Large intestine (tissue), 12 donors: Measurements from ENCODE around the gene F2. TPM values are rescaled to one million over a fixed set of nuclear protein-coding genes. Genes with fewer than 3 reads are reported as not detected.
"Not testable (repeated sequence)": the region's sequence is repeated elsewhere in the genome, so short reads cannot be mapped to it uniquely, and the experiment has no call there.

ENCODE experiments used
- DNase-seq, 2 donors: peaks; one replicate each; pipeline versions ENCODE4 v3.0.0 to v3.0.0-alpha.2; 2013
- H3K27ac ChIP-seq: one replicate; pipeline ENCODE4 v1.5.1; 2013; ENCODE audit warnings: low read length
- H3K27me3 ChIP-seq: 2 replicates; pipeline ENCODE4 v1.6.1; 2013; ENCODE audit warnings: low read length; ENCODE audit not compliant: control insufficient read depth, insufficient read depth
- H3K36me3 ChIP-seq: 2 replicates; pipeline ENCODE4 v1.6.1; 2013; ENCODE audit warnings: low read length; ENCODE audit not compliant: control insufficient read depth, insufficient read depth
- H3K4me1 ChIP-seq: one replicate; pipeline ENCODE4 v1.6.1; 2013; ENCODE audit warnings: low read length; ENCODE audit not compliant: control insufficient read depth, insufficient read depth
- H3K4me3 ChIP-seq: one replicate; pipeline ENCODE4 v1.5.1; 2013; ENCODE audit warnings: low read length
- H3K9me3 ChIP-seq: one replicate; pipeline ENCODE4 v1.6.1; 2013; ENCODE audit warnings: mild to moderate bottlenecking, low read depth, low read length, moderate library complexity; ENCODE audit not compliant: control insufficient read depth
- WGBS: methylation state at CpG from one replicate; pipeline ENCODE4 v1.1.5; 2013; ENCODE audit warnings: low lambda C conversion rate; ENCODE audit not compliant: insufficient coverage; 5-methylcytosine and 5-hydroxymethylcytosine counted together
- long read RNA-seq, 11 donors: transcript quantifications; one replicate each; lab custom pipeline, GENCODE V29; 2026
- polyA plus RNA-seq: library from polyadenylated mRNA; unstranded; fragments of 120-200 nt; gene quantifications from one replicate; pipeline ENCODE4 v1.2.1, GENCODE V29; 2013

Gene F2
- 0.28 TPM for polyA plus RNA-seq
- long read RNA-seq, donor 1: 0 reads
- long read RNA-seq, donor 2: 0 reads
- long read RNA-seq, donor 3: 0 reads
- long read RNA-seq, donor 4: 0 reads
- long read RNA-seq, donor 5: 0 reads
- long read RNA-seq, donor 6: 0 reads
- long read RNA-seq, donor 7, partial matches to known transcripts: 0 of 2 reads
- long read RNA-seq, donor 7, other reads (novel, unspliced or antisense): 0 of 2 reads
- long read RNA-seq, donor 8, partial matches to known transcripts: 0 of 2 reads
- long read RNA-seq, donor 8, other reads (novel, unspliced or antisense): 0 of 2 reads
- long read RNA-seq, donor 9: 0 reads
- long read RNA-seq, donor 10: 0 reads
- long read RNA-seq, donor 11: 0 reads

DNA sequence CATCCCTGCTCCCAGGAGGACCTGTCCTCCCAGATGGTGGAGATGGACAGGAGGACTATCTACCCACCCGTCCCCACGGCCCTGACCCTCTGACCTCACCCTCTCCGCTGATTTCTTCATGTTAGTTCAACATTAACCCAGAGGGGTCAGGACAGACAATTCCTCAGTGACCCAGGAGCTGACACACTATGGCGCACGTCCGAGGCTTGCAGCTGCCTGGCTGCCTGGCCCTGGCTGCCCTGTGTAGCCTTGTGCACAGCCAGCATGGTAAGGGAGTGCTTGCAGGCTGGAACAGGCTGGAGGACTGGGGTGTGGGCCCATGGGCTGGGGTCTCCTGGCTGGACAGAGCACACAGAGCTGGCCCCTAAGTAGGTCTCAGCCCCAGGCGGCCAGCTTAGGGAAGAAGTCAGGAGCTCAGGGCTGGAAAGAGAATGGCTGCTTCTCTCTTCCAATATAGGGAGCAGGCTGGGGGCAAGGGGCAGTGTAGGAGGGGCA, at the start of gene F2:
Gene F2, plus strand, starts transcription at position 166 of the 495 bp plus-strand sequence. Its CDS starts 23 bp downstream, at position 189.
- Histone ChIP-seq H3K27ac (no peak within 1 kb of the TSS), H3K4me1 (peaks cover 17% of the 10 kb centered on the region), H3K9me3 (no peaks in the 10 kb centered on the region), H3K4me3 (no peak within 1 kb of the TSS), H3K27me3 (no peaks in the 10 kb centered on the region), H3K36me3 (no peaks in the 10 kb centered on the region)
- no peak for DNase-seq
- WGBS: no CpG with 5 or more reads among the region's 7 CpGs

DNA sequence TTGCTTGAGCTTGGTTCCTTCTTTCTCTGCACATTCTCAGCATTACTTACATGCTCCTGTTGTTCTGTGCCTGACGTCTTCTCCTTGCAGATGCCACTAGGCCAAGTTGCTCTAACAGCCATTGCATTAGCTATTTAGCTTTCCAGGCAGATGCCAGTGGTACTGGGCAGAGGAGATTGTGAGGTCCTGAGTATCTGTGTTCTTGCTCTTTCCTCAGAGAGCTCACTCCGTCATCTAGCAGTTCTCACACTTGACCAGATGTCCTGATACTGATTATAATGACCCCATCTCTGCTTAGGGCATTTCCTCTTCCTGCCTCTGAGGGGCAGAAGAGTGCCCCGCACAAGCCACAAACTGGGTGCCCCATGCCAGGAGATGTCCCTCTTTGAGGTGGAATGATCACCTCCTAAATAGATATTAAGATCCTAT, 49.3 kb upstream of the F2 start:
- no peaks in the 10 kb centered on the region for H3K9me3 ChIP-seq
- H3K27me3 ChIP-seq: no peaks in the 10 kb centered on the region
- peaks cover 11% of the 10 kb centered on the region for H3K4me1 ChIP-seq
- DNase-seq: no peak
- no peak overlapping the region for H3K4me3 ChIP-seq
- peaks cover 90% of the 10 kb centered on the region for H3K36me3 ChIP-seq
- WGBS: no CpG with 5 or more reads among the region's 3 CpGs
- H3K27ac ChIP-seq: no peak overlapping the region

DNA sequence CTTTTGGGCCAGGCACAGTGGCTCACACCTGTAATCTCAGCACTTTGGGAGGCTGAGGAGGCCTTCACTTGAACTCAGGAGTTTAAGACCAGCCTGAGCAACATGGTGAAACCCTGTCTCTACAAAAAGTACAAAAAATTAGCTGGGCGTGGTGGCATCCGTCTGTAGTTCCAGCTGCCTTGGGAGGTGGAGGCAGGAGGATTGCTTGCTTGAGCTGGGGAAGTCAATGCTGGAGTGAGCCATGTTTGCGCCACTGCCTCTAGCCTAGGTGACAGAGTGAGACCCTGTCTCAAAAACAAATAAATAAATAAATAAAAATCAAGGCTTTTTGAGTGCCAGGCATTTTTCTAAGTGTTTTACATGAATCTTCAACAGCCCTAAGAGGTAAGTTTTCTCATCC, 48.5 kb upstream of the F2 start:
- H3K4me3 ChIP-seq, H3K9me3 ChIP-seq, H3K27me3 ChIP-seq, H3K27ac ChIP-seq, DNase-seq: not testable (repeated sequence)
- no CpG with 5 or more reads among the region's 3 CpGs for WGBS
- Histone ChIP-seq H3K4me1 (peaks cover 19% of the 10 kb centered on the region), H3K36me3 (peaks cover 82% of the 10 kb centered on the region)

DNA sequence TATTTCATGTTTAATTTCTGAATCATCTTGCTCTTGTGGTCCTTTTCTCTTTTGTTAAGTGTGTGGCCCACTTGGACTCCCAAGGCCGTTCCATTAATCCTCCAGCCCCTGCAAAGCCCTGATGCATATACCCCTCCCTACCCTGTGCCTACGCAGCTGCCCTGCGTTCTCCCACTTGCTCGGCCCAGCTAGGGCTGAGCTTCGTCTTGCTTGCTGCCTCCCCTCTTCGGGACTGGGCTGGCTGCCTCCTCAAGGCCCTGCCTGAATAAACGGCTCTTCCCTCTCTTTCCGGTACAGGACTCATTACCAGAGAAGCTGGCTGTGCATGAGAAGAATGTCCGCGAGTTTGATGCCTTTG, 47.1 kb upstream of the F2 start:
- Histone ChIP-seq H3K4me3 (no peak overlapping the region), H3K4me1 (peaks cover 28% of the 10 kb centered on the region), H3K27me3 (no peaks in the 10 kb centered on the region), H3K9me3 (no peaks in the 10 kb centered on the region), H3K36me3 (peaks cover 77% of the 10 kb centered on the region), H3K27ac (no peak overlapping the region)
- DNase-seq: no peak
- WGBS: no CpG with 5 or more reads among the region's 10 CpGs

DNA sequence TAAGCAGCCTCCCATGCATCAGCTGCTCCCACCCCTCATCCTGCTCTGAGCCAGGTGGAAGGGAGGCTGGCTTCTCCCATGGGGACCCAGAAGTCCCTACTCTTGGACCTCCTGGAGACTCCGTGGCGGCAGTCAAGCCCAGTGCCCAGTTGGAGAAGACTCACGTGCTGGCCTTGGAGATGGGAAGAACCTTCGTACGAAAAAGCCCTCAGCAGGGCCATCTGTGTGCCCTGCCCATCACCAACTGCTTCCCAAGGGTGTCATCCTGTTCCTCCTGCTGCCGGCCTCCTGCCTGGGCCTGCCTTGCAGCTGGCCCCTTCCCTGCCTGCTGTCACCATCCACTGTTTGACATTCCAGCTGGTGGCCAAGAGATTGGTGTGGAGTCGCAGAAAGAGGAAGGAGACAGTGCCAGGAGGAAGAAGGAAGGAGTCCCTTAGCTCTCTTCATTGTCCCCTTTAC, 46.6 kb upstream of the F2 start:
- Histone ChIP-seq H3K27ac (no peak overlapping the region), H3K36me3 (peaks cover 77% of the 10 kb centered on the region), H3K4me3 (no peak overlapping the region), H3K27me3 (no peaks in the 10 kb centered on the region), H3K4me1 (peaks cover 28% of the 10 kb centered on the region), H3K9me3 (no peaks in the 10 kb centered on the region)
- no peak for DNase-seq
- no CpG with 5 or more reads among the region's 7 CpGs for WGBS

DNA sequence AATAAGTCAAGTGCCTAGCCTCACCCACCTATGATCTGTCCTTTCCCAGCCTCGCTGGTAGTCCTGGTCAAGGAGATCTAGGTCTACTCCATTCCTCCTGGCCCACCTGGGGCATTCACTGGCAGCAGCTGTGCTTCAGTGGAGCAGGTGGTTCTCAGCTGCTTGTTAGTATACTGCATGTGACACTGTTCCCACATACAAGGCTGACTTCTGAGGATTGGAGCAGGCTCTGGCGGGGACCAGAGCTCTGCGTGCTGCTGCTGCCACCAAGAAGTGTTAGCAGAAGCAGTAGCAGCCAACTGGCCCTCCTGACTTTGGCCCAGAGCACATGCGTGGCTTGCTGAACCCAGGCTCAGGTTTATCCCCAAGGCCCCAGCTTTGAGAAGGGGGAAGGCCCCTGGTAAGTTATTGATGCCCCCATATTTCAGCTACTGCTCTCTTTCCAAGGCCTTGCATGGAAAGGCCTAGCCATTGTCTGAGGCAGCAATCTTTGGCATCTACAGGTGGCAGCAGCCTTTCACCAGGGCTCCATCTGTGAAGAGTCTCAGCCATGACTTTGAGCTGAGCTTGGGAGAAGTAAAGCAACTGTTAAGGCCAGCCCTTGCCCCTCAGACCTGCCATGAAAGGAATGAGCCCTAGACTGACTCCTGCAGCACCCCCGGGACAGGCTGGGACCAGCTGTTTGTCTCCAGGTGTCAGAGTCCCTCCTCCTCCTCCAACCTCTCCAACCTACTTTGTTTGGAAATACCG, 45.1 kb upstream of the F2 start:
- no peaks in the 10 kb centered on the region for H3K27me3 ChIP-seq
- peaks cover 73% of the 10 kb centered on the region for H3K36me3 ChIP-seq
- WGBS: no CpG with 5 or more reads among the region's 6 CpGs
- H3K27ac ChIP-seq: peak overlapping the region; percentile 79
- peaks cover 28% of the 10 kb centered on the region for H3K4me1 ChIP-seq
- H3K4me3 ChIP-seq: no peak overlapping the region
- no peaks in the 10 kb centered on the region for H3K9me3 ChIP-seq
- DNase-seq: no peak

DNA sequence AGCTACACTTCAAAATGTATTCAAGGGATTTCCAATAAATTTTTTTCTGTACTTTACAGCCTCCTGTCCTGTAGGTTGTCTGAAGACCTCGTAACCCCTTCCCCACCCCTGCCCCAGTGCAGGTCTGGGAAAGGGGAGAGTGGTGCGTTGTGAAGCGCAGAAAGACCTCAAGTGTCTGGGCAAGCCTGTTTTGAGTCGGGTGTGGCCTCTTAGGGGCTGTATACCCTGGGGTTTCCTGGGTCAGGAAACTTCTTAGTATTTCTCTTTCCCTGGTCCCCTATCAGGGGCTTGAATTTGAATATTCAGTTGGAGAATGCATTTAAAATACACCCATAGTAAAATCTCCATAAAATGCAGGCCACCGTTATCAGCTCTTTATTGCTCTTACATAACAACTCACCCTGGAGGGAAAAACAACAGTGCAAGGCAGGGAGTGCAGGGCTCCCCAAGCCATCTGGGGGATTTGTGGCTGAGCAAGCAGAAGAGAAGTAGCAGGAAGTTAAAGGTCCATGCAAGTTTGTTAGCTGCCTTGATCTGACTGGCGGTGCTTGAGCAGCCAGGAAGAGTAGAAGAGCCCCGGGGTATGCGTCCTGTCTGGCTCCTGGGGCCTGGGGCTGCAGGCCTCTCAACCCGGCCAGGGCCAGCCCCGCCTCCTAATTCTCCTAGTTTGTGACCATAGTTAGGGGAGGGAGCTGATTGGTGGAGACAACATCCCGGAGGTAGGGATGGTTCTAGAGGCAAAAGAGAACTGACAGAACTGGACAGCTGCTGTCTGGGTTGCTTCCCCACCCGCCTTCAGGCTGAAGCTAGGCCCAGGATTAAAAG, 44.3 kb upstream of the F2 start:
- peak; percentile 76 to 90 for DNase-seq
- Histone ChIP-seq H3K9me3 (no peaks in the 10 kb centered on the region), H3K27me3 (no peaks in the 10 kb centered on the region), H3K36me3 (peaks cover 73% of the 10 kb centered on the region), H3K4me1 (peaks cover 32% of the 10 kb centered on the region), H3K4me3 (no peak overlapping the region), H3K27ac (peak overlapping the region; percentile 79)
- no CpG with 5 or more reads among the region's 12 CpGs for WGBS

DNA sequence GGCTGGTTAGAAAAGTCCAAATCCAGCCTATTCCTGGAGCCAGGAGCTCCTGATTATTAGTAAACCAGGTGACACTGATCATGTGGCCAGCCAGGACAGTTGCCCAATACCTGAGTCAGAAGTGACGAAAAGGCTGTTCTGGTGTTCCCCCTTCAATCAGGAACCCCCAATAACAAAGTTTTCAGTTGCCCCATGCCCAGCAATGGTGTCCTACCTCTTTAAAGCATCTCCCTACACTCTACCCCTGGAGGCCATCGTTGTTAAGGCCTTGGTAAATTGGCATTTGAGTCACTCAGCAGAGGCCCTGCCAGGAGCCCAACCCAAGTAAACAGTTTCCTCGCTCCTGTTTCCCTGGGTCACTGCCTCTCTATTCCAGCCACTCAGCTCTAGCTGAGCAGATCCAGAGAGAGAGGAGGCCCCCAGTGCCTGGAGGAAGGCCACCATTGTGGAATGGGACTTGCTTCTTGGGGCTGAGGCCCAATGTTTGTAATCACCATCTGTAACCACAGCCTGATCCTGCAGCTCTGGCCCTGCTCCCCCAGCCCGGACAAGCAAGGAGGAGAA, 43.6 kb upstream of the F2 start:
- H3K27ac ChIP-seq: peak overlapping the region; percentile 79
- H3K4me3 ChIP-seq: no peak overlapping the region
- peak; percentile 50 to 82 for DNase-seq
- H3K27me3 ChIP-seq: no peaks in the 10 kb centered on the region
- no CpG with 5 or more reads among the region's 4 CpGs for WGBS
- H3K9me3 ChIP-seq: no peaks in the 10 kb centered on the region
- H3K36me3 ChIP-seq: peaks cover 73% of the 10 kb centered on the region
- peaks cover 33% of the 10 kb centered on the region for H3K4me1 ChIP-seq

DNA sequence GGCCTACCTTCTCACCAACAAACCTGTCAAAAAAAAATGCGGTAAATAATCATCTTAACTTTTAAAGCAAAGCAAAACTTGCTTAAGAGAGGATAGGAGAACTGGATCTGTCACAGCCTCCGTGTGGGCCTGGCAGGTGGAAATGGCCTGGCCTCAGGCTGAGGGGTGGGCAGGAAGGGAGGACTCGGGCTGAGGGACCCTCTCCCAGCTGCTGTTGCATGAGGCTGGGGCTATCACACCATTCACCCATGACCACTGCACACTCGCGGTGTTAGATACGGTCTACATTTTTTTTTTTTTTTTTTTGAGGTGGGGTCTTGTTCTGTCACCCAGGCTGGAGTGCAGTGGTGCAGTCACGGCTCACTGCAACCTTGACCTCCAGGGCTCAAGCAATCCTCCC, 43.1 kb upstream of the F2 start:
- DNase-seq: no peak
- peaks cover 73% of the 10 kb centered on the region for H3K36me3 ChIP-seq
- H3K4me3 ChIP-seq: no peak overlapping the region
- H3K9me3 ChIP-seq: no peaks in the 10 kb centered on the region
- H3K27me3 ChIP-seq: no peaks in the 10 kb centered on the region
- no CpG with 5 or more reads among the region's 7 CpGs for WGBS
- peak overlapping the region; percentile 79 for H3K27ac ChIP-seq
- H3K4me1 ChIP-seq: peaks cover 33% of the 10 kb centered on the region
